OCI-LY3 (cell line): ENCODE measurements around the gene KCNE4.

ENCODE experiments used
- H2AFZ ChIP-seq: fragments of 200-600, 300-600 bp; shearing (Covaris generic); 2 replicates; pipeline ENCODE4 v1.6.0; 2014; ENCODE audit warnings: antibody characterized with exemption, low read depth, low read length
- H3K27ac ChIP-seq: fragments of 200-600, 300-600 bp; sonication (generic); 2 replicates; pipeline ENCODE4 v1.5.1; 2014; ENCODE audit warnings: mild to moderate bottlenecking, low read length, moderate library complexity, mixed read lengths
- H3K27me3 ChIP-seq: fragments of 200-600, 300-600 bp; sonication (generic); 2 replicates; pipeline ENCODE4 v1.6.1; 2014; ENCODE audit warnings: low read depth, low read length, mixed read lengths
- H3K36me3 ChIP-seq: fragments of 200-600, 300-600 bp; sonication (generic); replicated peaks from 2 replicates; pipeline ENCODE3; 2014; ENCODE audit warnings: low read depth, low read length, mixed read lengths
- H3K4me1 ChIP-seq: fragments of 300-600, 200-600 bp; sonication (generic); 2 replicates; pipeline ENCODE4 v1.6.1; 2014; ENCODE audit warnings: low read length, mixed read lengths
- H3K4me2 ChIP-seq: fragments of 200-600, 300-600 bp; sonication (generic); 2 replicates; pipeline ENCODE4 v1.6.1; 2014; ENCODE audit warnings: low read length, mixed read lengths
- H3K4me3 ChIP-seq: fragments of 300-600, 200-600 bp; sonication (generic); 2 replicates; pipeline ENCODE4 v1.5.1; 2014; ENCODE audit warnings: antibody characterized with exemption, mild to moderate bottlenecking, low read length, moderate library complexity
- H3K79me2 ChIP-seq: fragments of 300-600, 200-600 bp; shearing (Covaris generic); 2 replicates; pipeline ENCODE4 v1.6.1; 2014; ENCODE audit warnings: mild to moderate bottlenecking, low read length, mixed read lengths
- H3K9ac ChIP-seq: fragments of 300-600, 200-600 bp; shearing (Covaris generic); 2 replicates; pipeline ENCODE4 v1.6.0; 2014; ENCODE audit warnings: mild to moderate bottlenecking, low read length, moderate library complexity
- H3K9me3 ChIP-seq: fragments of 200-600, 300-600 bp; shearing (Covaris generic); 2 replicates; pipeline ENCODE4 v1.6.1; 2014; ENCODE audit warnings: low read length, mixed read lengths; ENCODE audit not compliant: insufficient read depth
- H4K20me1 ChIP-seq: fragments of 200-600, 300-600 bp; sonication (generic); 2 replicates; pipeline ENCODE4 v1.6.1; 2016; ENCODE audit warnings: low read length, mixed read lengths; ENCODE audit not compliant: insufficient read depth
- CTCF ChIP-seq: fragments of 200-600, 300-600 bp; sonication (generic); IDR thresholded peaks from 2 replicates; pipeline ENCODE4 v1.5.1; 2014; ENCODE audit warnings: antibody characterized with exemption, low read length, low read depth
- EZH2phosphoT487 ChIP-seq: fragments of 200-600 bp; shearing (Covaris generic); IDR thresholded peaks from 2 replicates; pipeline ENCODE4 v1.6.1; 2018; ENCODE audit warnings: antibody characterized with exemption, mixed run types, low read depth

KCNE4 gene

GRCh38 chr2:223081789-223082188 is 29.8 kb downstream of the KCNE4 start:
- H3K27ac ChIP-seq: no peak overlapping the region
- no peak overlapping the region for H3K4me2 ChIP-seq
- no peaks in the 10 kb centered on the region for H3K36me3 ChIP-seq
- no peaks in the 10 kb centered on the region for H4K20me1 ChIP-seq
- no peaks in the 10 kb centered on the region for H3K4me1 ChIP-seq
- H3K79me2 ChIP-seq: no peaks in the 10 kb centered on the region
- no peaks in the 10 kb centered on the region for H3K9me3 ChIP-seq
- TF ChIP-seq EZH2phosphoT487: no peak
- no peak for TF ChIP-seq CTCF
- H2AFZ ChIP-seq: no peak overlapping the region
- H3K4me3 ChIP-seq: no peak overlapping the region
- no peak overlapping the region for H3K9ac ChIP-seq
- H3K27me3 ChIP-seq: no peaks in the 10 kb centered on the region

- H3K4me3 ChIP-seq: no peak overlapping the region
- no peak overlapping the region for H2AFZ ChIP-seq
These were observed 30.7 kb downstream of the KCNE4 start for GRCh38 chr2:223082706-223083105.

GRCh38 chr2:223083402-223084070 is 31.5 kb downstream of the KCNE4 start:
- H3K36me3 ChIP-seq: no peaks in the 10 kb centered on the region
- TF ChIP-seq EZH2phosphoT487 (no peak), CTCF (no peak)
- H4K20me1 ChIP-seq: no peaks in the 10 kb centered on the region
- no peaks in the 10 kb centered on the region for H3K27me3 ChIP-seq
- no peaks in the 10 kb centered on the region for H3K79me2 ChIP-seq
- H3K4me3 ChIP-seq: no peak overlapping the region
- no peak overlapping the region for H3K9ac ChIP-seq
- H3K27ac ChIP-seq: no peak overlapping the region
- no peak overlapping the region for H3K4me2 ChIP-seq
- no peaks in the 10 kb centered on the region for H3K4me1 ChIP-seq
- H2AFZ ChIP-seq: no peak overlapping the region
- H3K9me3 ChIP-seq: no peaks in the 10 kb centered on the region

More at GRCh38 chr2:223082706-223083105, 30.7 kb downstream of the KCNE4 start:
- H3K4me2 ChIP-seq: no peak overlapping the region
- H4K20me1 ChIP-seq: no peaks in the 10 kb centered on the region
- no peaks in the 10 kb centered on the region for H3K4me1 ChIP-seq
- no peak overlapping the region for H3K9ac ChIP-seq
- no peak for TF ChIP-seq EZH2phosphoT487
- no peak for TF ChIP-seq CTCF
- no peaks in the 10 kb centered on the region for H3K27me3 ChIP-seq
- H3K27ac ChIP-seq: no peak overlapping the region
- H3K36me3 ChIP-seq: no peaks in the 10 kb centered on the region
- H3K9me3 ChIP-seq: no peaks in the 10 kb centered on the region
- H3K79me2 ChIP-seq: no peaks in the 10 kb centered on the region

GRCh38 chr2:223084873-223085272 is 32.9 kb downstream of the KCNE4 start:
- Histone ChIP-seq H2AFZ (no peak overlapping the region), H3K4me3 (no peak overlapping the region), H3K36me3 (no peaks in the 10 kb centered on the region), H3K9ac (no peak overlapping the region), H3K27ac (no peak overlapping the region), H3K4me2 (no peak overlapping the region), H3K27me3 (no peaks in the 10 kb centered on the region), H3K79me2 (no peaks in the 10 kb centered on the region), H4K20me1 (no peaks in the 10 kb centered on the region), H3K4me1 (no peaks in the 10 kb centered on the region), H3K9me3 (no peaks in the 10 kb centered on the region)
- no peak for TF ChIP-seq EZH2phosphoT487
- no peak for TF ChIP-seq CTCF
